IPS DF 19.7 (cell line): Measurements from ENCODE around the gene GNAZ.

Source experiments
- DNase-seq: peaks from one replicate; pipeline ENCODE4 v3.0.0-alpha.2; 2013; ENCODE audit warnings: low read depth, low spot score

GNAZ gene

DNA sequence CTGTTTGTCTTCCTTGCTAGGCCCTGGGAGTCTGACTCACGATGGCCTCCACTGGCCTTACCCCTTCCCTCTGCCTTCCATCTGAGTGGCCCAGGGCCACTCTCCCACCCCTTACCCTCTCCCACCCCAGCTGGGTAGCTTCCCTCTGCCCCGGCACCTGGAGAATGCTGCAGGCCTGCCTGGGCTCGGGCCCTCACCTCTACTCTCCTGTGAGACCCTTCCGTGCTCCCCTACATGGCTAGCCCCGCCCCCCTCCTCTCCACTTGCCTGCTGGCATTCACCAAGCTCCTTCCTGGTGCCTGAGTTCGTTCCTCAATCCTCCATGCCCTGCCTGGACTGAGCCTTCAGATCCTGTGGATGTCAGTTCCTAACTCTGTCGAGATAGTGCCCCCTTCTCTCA is 83.7 kb downstream of the GNAZ start:
- DNase-seq = no peak

GRCh38 chr22:23154461-23154860 is 84.1 kb downstream of the GNAZ start:
- DNase-seq = no peak

GRCh38 chr22:23155143-23155542 is 84.8 kb downstream of the GNAZ start:
- DNase-seq = no peak

DNA sequence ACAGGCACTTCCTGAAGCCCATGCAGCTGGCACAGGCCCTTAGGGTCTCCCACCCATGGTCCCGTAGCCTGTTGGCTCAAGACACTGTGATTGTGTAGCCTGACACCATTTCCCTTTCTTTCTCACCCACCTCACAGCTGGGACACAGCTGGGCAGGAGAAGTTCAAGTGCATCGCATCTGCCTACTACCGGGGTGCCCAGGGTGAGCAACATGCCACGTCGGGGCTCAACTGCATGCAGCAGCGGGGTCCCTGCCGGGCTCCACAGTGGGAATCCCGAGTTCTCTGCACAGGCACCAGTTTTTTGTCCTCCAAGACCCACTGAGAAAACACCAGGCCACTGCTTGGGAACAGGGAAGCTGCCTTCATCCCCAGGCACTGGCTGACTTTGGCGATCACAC is 85.5 kb downstream of the GNAZ start:
- no peak for DNase-seq

- DNase-seq = no peak
These were observed 86.0 kb downstream of the GNAZ start for GRCh38 chr22:23156286-23156685.

DNA sequence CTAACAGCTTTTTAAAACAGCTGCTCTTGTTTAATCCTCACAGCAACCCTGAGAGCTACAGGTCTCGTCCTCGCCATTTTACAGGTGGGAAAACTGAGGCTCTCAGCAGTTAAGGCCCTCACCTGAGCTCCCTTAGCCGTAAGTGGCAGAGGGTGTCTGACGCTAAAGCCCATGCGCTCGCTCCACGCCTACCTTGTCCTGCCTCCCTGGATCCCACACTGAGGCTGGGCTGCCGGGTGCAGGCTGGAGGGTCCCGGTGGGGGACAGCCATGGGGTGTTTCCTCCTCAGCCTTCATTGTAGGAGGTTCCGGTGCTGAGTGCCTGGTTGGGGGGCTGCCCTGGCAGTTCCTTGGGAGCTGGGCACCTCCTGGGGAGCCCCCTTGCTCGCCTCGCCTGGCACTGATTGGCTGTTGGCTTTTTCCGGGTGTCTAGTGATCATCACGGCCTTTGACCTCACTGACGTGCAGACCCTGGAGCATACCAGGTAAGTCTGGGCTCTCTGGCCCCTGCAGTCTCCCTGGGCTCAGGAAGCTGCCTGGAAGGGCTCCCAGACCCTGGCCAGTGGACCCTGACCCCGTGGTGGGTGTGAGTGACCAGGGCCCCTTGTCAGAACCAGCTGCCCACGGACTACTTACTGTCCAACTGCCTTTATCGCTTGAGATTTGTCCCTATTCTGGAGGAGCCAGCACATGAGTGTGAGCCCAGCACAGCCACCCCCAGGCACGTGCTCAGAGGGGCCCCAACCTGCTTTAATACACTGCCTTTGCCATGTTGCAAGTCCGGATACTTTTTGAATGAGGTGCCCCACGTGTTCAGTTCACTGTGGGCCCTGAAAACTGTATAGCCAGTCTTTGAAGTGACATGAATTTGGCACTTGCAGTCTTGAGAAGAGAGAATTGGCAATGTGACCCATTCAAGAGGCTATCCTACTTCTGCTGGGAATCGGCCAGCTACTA is 87.5 kb downstream of the GNAZ start:
- DNase-seq = no peak

- DNase-seq = no peak
These were observed 88.4 kb downstream of the GNAZ start for GRCh38 chr22:23158516-23159290.

DNA sequence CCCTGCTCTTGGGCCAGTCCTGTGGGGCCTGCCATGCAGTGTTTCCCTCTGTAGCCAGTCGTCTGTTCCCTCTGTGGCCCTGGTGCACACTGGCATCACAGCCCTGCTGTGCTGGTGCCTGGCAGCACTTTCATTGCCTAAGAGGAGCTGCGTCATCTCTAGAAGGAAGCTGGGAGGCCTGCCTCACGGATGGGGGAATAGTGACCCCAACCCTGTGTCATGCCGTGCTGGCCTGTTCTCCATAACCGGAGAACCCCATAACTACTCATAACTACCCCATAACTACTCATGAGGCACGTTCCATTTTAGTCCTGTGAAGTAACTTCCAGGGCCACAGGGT is 88.9 kb downstream of the GNAZ start:
- no peak for DNase-seq

DNA sequence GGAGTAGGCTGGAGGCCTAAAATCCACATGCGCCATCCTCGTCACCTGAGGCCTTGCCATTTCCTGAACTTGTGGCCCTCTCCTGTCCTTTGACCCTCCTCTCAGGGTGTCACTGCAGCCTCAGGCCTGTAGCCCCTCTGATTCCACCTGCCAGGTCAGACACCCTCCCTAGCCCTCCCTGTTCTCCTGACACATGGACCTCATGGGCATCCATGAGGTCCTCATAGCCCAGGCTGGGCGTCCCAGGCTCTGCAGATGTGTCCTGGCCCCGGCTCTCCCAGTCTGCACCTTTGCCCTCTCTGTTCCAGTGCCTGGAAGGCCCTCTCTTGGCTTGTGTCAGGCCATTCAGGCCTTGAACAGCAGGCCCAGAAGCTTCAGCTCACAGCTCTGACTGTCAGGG is 90.7 kb downstream of the GNAZ start:
- no peak for DNase-seq

DNA sequence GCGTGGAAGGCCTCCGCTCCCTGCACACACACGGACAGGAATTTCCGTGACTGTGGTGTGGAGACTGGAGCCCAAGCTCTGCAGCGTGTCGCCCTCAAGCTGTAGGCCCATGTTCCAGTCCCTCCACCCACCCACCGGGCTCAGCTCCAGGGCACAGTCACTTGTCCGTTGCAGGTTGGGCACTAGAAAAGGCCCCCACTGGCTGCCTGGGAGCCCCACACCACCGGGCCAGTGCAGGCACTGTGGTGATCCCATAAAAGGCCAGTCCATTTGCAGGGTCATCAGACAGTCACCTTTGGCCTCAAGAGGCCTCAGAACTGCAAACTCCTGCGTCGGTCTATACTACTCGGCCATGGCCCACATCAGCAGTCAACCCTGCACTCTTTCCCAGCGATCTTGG is 91.3 kb downstream of the GNAZ start:
- no peak for DNase-seq

DNA sequence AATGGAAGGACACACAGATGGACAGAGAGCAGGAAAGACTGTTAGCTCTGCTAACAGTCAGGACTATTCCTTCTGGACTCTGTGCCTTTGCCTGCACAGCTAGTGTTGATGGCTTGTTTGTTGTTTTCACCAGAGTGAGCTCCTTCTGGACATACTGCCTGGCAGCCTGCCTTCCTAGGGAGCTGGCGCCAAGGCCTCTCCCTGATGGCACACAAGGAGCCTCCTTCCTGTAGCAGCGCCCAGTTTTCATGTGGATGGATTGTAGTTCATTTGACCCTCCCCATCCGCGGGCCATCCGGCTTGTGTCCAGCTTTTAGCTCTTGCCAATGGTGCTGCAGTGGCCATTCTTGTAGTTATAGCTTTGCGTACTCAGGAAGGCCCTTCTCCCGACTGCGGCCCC is 93.3 kb downstream of the GNAZ start:
- no peak for DNase-seq

GRCh38 chr22:23164091-23164490 is 93.8 kb downstream of the GNAZ start:
- no peak for DNase-seq

GRCh38 chr22:23166042-23166831 is 95.9 kb downstream of the GNAZ start:
- no peak for DNase-seq

- DNase-seq = no peak
These were observed 96.7 kb downstream of the GNAZ start for GRCh38 chr22:23166841-23167616.

DNA sequence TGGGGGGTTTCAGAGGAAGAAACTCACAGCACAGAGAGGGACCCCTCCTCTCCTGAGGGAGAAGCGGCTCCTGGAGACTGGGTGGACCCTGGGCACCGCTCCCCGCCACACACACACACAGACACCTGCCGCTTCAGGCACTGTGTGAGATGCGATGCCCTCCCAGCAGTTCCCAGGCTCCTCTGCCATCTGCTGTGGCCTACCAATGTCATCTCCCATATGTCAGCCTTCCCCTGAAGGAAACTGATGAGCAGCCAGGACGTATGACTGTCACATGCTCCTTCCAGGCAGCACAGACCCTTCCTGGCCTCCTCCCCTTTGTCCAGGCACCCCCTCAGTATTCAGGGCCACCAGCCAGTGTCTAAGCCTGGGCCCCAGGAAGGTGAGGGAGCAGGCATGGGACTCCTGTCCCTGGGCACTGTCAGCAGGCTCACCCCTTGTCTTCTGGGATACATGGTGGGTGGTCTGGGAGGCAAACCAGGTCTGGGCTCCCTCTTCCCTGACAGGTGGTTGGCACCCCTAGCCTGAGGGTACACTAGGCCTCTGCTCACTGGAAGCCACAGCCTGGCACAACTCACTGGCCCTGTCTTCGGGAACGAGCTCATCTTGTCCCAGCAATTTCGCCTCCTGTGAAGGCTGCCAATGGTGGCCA is 98.2 kb downstream of the GNAZ start:
- DNase-seq = no peak

GRCh38 chr22:23169043-23169406 is 98.7 kb downstream of the GNAZ start:
- no peak for DNase-seq
